ENCODE results near the gene BMP8A. TPM values are rescaled to one million over a fixed set of nuclear protein-coding genes. Genes with fewer than 3 reads are reported as not detected.
"Not testable (repeated sequence)": the region's sequence is repeated elsewhere in the genome, so short reads cannot be mapped to it uniquely, and the experiment has no call there.

The BMP8A gene
- total RNA-seq, 1 experiment from 2014 or later, result 4.1 TPM

- H3K4me2 ChIP-seq (ENCODE audit: low read length); H4K20me1 ChIP-seq (ENCODE audit: insufficient read depth); H3K36me3 ChIP-seq (ENCODE audit: control insufficient read depth in 1 of 2, insufficient read depth in 2 of 2, low read length in 2 of 2); H3K9ac ChIP-seq (ENCODE audit: low read length); H3K79me2 ChIP-seq (ENCODE audit: insufficient read depth, low read length); H3K27ac ChIP-seq (ENCODE audit: low read depth, low read length); H3K9me2 ChIP-seq (ENCODE audit: insufficient read depth); intact Hi-C loops (cut with micrococcal nuclease); H2AFZ ChIP-seq (ENCODE audit: low read depth, low read length, poor library complexity, severe bottlenecking); H3K4me1 ChIP-seq (ENCODE audit: control insufficient read depth in 1 of 2, insufficient read depth in 2 of 2, low read length in 2 of 2); CTCF ChIA-PET; H3K27me3 ChIP-seq (ENCODE audit: insufficient read depth, low read length); RAD21 ChIA-PET (ENCODE audit: low non-redundant PET in 1 of 2, low total read pairs in 2 of 2, uncharacterized antibody in 2 of 2, unreplicated experiment in 2 of 2); H3K9me3 ChIP-seq (ENCODE audit: control insufficient read depth in 1 of 2, insufficient read depth in 1 of 2, low read depth in 1 of 2, low read length in 2 of 2); H3K4me3 ChIP-seq (replicated peaks in 1 of 2; ENCODE audit: low read depth in 1 of 2, low read length in 2 of 2); DNase-seq (ENCODE audit: low read depth, low spot score); ATAC-seq; BruUV-seq (replicated peaks); POLR2A ChIA-PET: not testable (repeated sequence)
Measured at GRCh38 chr1:39522221-39522620, 30.8 kb downstream of the BMP8A start.

DNA sequence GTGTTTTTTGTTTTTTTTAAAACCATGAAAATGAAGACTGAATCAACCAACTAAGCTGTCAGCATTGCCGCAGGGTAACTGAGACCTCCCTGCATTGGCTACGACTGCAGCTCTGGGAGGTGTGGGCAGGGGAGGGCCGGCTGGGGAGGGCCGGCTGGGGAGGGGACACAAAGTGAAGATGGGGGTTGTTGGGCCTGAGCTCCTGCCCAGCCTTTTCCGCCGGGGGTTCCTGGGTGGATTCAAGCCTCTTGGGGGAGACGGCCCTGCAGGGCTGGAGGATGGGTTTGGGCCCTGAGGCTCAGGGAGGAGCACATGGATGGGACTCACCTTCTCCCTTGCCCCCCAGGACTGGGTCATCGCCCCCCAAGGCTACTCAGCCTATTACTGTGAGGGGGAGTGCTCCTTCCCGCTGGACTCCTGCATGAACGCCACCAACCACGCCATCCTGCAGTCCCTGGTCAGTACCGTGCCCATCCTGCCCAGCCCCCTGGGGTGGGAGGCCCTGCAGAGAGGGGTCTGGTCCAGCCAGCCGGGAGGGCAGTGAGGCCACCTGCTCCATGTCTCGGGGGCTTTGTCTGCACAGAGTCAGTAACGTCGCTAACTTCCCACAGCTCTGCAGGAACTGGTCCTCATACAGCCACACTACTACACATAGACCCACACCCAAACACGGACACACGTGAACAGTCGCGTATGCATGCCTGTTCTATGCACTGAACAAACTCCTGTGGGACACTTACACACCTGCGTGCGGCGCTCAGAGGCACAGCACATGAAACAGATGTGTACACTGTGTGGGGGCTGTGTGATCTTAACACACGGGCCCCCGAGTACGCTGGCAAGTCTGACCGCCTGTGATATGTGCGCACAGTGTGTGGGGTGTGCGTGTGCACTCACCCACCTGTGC, 31.5 kb downstream of the BMP8A start:
- H3K9ac ChIP-seq (ENCODE audit: low read length), result no peak overlapping the region
- no TSS peak for BruUV-seq (replicated peaks)
- H3K4me3 ChIP-seq (replicated peaks in 1 of 2; ENCODE audit: low read depth in 1 of 2, low read length in 2 of 2), result no peak overlapping the region
- TF ChIP-seq YY1 (IDR thresholded peaks at IDR 0.05; ENCODE audit: extremely low read depth, insufficient replicate concordance, low read depth, low read length), result no peak
- TF ChIP-seq CEBPB (IDR thresholded peaks at IDR 0.05; ENCODE audit: low read depth), result no peak
- TF ChIP-seq SIN3A (IDR thresholded peaks at IDR 0.05; ENCODE audit: low read depth), result no peak
- TF ChIP-seq, protein P1, sequence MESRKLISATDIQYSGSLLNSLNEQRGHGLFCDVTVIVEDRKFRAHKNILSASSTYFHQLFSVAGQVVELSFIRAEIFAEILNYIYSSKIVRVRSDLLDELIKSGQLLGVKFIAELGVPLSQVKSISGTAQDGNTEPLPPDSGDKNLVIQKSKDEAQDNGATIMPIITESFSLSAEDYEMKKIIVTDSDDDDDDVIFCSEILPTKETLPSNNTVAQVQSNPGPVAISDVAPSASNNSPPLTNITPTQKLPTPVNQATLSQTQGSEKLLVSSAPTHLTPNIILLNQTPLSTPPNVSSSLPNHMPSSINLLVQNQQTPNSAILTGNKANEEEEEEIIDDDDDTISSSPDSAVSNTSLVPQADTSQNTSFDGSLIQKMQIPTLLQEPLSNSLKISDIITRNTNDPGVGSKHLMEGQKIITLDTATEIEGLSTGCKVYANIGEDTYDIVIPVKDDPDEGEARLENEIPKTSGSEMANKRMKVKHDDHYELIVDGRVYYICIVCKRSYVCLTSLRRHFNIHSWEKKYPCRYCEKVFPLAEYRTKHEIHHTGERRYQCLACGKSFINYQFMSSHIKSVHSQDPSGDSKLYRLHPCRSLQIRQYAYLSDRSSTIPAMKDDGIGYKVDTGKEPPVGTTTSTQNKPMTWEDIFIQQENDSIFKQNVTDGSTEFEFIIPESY (IDR thresholded peaks at IDR 0.05; ENCODE audit: extremely low read depth, insufficient replicate concordance, low read length), result no peak
- no peak for TF ChIP-seq CTCF (IDR thresholded peaks at IDR 0.05 in 2 of 3, conservative IDR thresholded peaks at IDR 0.05 in 1 of 3; ENCODE audit: borderline replicate concordance in 1 of 3, insufficient read depth in 1 of 3, low read depth in 2 of 3, low read length in 2 of 3)
- no peak for TF ChIP-seq REST (IDR thresholded peaks at IDR 0.05; ENCODE audit: low read depth)
- no peaks in the 10 kb centered on the region for H3K79me2 ChIP-seq (ENCODE audit: insufficient read depth, low read length)
- ATAC-seq, result no peak
- H3K27ac ChIP-seq (ENCODE audit: low read depth, low read length), result no peak overlapping the region
- ChIA-PET CTCF (no interaction called here), POLR2A (no interaction called here), RAD21 (ENCODE audit: low non-redundant PET in 1 of 2, low total read pairs in 2 of 2, uncharacterized antibody in 2 of 2, unreplicated experiment in 2 of 2) (no interaction called here)
- H3K9me3 ChIP-seq (ENCODE audit: control insufficient read depth in 1 of 2, insufficient read depth in 1 of 2, low read depth in 1 of 2, low read length in 2 of 2), result no peaks in the 10 kb centered on the region
- H3K36me3 ChIP-seq (ENCODE audit: control insufficient read depth in 1 of 2, insufficient read depth in 2 of 2, low read length in 2 of 2), result no peaks in the 10 kb centered on the region
- intact Hi-C loops (cut with micrococcal nuclease), result no loop called here
- no peak overlapping the region for H2AFZ ChIP-seq (ENCODE audit: low read depth, low read length, poor library complexity, severe bottlenecking)
- no peaks in the 10 kb centered on the region for H3K27me3 ChIP-seq (ENCODE audit: insufficient read depth, low read length)
- no peak overlapping the region for H3K4me2 ChIP-seq (ENCODE audit: low read length)
- H4K20me1 ChIP-seq (ENCODE audit: insufficient read depth), result no peaks in the 10 kb centered on the region
- no peak for DNase-seq (ENCODE audit: low read depth, low spot score)
- H3K9me2 ChIP-seq (ENCODE audit: insufficient read depth), result no peaks in the 10 kb centered on the region
- no peaks in the 10 kb centered on the region for H3K4me1 ChIP-seq (ENCODE audit: control insufficient read depth in 1 of 2, insufficient read depth in 2 of 2, low read length in 2 of 2)

Data from HCT116 (cell line).